GM12872 (cell line): ENCODE measurements around the gene ANKRD33B.

Experiments
- TF ChIP-seq, protein P1 (sequence below): IDR thresholded peaks from 3 replicates; pipeline ENCODE4 v1.5.1; 2011; ENCODE audit warnings: low read depth, mild to moderate bottlenecking, low read length, moderate library complexity; ENCODE audit not compliant: insufficient read depth

ANKRD33B gene

DNA sequence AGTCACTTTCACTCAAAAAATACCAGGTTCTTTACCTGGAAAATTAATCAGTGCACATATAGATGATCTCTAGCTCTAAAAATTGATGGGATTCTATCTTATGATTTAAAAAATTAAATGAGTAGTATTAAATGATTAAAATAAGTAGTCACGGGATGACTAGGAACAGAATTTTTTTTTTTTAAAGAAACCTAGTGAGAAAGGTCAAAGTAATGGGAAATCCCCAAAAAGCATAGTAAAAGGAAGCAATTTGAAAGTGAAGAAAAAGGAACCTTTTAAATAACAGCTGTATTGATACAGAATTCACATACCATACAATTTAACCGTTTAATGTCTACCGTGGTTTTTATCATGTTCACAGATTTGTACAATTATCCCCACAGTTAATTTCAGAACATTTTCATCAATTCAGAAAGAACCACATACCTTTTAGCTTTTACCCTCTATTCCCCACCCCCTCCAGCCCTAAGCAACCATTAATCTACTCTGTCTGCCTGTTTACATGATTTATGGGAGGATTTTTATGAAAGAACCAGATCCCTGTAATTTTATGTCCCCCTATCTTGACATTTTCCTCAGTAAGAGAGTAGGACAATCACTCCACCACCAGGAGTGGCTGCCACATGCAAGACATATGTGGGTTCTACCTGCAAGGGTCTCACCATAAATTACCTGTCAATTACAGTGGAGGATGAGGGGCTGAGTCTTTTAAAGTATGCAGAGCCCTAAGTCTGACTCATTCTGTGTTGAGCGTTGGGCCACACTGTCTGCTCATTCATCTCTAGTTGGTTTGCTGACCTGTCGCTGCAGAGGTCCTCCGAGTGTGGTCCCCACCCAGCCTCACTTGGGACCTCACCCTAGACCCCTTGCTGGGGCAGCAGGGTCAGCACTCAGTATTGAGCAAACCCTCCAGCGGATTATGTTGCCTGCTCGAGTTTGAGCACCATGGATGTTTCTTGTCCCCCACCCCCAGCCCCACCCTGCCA is 16.0 kb downstream of the ANKRD33B start:
- TF ChIP-seq, protein P1, sequence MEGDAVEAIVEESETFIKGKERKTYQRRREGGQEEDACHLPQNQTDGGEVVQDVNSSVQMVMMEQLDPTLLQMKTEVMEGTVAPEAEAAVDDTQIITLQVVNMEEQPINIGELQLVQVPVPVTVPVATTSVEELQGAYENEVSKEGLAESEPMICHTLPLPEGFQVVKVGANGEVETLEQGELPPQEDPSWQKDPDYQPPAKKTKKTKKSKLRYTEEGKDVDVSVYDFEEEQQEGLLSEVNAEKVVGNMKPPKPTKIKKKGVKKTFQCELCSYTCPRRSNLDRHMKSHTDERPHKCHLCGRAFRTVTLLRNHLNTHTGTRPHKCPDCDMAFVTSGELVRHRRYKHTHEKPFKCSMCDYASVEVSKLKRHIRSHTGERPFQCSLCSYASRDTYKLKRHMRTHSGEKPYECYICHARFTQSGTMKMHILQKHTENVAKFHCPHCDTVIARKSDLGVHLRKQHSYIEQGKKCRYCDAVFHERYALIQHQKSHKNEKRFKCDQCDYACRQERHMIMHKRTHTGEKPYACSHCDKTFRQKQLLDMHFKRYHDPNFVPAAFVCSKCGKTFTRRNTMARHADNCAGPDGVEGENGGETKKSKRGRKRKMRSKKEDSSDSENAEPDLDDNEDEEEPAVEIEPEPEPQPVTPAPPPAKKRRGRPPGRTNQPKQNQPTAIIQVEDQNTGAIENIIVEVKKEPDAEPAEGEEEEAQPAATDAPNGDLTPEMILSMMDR = no peak

DNA sequence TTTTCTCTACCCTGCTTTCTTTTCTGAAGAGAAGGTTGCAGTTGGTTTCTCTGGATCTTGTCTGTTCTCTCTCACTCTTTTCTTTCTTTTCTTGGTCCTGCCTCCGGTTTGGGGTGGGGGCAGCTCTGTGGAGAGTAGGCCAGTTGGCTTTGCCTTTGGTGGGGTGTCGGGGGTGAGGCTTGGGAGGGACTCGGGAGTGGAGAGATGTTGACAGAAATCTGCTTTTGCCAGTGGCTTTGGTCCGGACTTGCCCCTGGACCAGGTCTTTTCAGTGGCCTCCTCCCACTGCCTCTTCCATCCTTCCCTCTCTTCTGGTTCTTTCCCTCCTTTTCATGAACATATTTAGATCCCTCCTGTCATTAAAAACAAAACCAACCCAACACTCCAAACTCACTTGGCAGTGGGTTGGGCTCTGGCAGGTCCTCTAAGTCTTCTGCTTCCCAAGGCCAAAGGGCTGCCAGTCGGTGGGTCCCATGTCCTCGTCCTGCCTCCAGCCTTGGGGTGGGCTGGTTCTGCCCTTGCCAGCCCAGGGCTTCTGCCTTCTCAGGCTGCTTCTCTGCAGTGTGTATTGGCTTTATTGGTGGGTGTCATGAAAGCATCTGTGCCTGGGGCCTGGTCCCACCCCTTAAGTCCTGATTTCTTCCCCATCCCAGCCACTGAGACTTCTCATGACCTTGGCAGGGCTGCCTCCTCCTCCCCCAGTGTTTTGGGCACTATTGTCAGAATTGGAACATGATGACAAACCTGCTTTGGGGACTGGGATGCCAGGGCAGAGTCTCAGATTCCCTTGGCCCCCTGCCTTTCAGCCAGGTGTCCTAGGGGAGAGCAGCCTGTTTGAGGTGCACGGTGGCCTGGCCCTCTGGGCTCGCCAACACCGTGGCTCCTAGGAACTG is 16.9 kb downstream of the ANKRD33B start:
- TF ChIP-seq, protein P1 = no peak

DNA sequence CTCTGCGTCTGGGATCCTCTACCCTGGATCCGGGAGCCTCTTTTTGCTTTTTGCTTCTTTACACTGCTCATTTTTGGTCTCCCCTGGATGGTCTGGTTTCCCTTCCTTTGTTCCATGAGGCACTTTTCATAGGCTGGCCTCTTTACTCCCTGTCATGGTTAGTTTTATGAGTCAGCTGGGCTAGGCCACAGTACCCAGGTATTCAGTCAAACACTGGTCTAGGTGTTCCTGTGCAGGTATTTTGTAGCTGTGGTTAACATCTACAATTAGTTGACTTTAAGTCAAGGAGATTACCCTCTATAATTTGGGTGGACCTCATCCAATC is 17.5 kb downstream of the ANKRD33B start:
- TF ChIP-seq, protein P1 = no peak

DNA sequence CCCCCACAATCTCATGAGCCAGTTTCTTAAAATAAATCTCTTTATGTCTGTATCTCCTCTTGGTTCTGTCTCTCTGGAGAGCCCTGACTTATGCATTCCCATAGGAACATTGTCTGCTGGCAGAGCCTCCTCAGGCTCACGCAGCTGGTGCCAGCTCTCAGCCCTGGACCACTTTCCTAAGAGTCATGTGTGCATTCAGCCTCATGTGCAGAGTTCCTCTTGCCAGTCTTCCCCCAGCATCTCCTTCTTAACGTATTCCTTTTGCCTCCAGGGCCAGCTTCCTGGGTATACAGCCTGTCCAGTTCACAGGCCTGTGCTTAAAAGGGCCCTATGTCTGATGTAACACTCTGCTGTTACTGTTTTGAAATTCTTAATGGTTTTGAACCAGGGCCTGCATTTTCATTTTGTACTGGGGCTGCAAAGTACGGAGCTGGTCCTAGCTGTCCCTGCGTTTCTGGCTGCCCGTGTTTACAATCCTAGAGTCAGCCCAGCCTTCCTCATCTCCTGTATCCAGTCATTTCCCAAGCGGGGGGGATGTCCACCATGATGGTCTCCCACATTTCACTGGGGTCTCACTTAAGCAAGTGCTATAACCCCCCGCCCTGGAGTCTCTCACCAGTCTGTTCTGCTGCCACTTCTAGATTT is 18.1 kb downstream of the ANKRD33B start:
- TF ChIP-seq, protein P1 = no peak

DNA sequence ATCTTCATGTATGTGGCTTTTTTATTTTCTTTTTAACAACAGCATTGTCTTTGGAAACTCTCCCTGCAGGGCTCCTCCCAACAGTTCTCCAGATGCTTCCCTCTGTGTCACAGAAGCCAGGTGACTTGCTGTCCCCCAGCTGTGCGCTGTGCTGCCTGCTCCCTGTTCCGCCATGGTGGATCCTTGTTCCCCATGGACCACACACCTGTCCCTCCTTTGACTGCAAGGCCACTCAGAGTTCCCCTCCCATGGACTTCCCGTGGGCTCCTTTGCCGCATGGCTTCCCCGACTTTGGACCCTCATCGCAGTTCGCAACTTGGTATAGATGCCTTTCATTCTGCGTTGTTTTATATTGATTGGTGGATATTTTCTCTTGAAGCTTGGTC is 18.6 kb downstream of the ANKRD33B start:
- TF ChIP-seq, protein P1 = no peak

DNA sequence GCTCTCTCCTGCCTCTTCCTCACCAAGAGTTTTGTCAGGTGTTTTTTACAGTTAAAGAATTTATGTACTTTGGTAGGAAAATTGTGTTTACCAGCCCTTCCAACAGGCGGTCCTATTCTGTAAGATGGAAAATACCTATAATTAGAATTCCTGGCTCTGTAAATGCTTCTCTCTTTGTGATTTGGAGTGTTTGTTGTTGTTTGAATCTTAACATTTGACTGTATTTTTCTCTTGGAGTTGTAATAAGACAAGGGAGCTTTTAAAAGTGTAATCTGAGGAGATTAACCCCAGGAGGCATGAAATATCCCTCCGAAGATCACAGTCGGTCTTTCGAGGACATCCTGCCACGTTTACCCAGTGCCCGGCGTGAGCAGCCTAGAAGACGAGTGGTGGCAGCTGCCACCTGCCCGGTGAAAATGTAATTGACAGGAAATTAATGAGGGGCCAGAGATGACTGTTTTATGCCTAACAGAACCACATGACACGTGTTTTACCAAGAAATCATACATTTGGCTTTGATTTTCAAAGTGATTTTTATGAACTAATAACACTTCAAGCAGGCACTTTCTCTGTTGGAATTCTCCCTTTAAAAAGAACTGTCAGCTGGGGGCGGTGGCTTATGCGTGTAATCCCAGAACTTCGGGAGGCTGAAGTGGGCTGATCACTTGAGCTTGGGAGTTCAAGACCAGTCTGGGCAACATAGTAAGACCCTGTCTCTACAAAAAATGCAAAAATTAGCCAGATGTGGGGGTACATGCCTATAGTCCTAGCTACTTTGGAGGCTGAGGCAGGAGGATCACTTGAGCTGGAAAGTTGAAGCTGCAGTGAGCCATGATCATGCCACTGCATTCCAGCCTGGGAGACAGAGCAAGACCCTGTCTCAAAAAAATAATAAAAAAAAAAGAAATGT is 20.0 kb downstream of the ANKRD33B start:
- TF ChIP-seq, protein P1 = no peak
